Spinal cord (tissue), 10 donors: Measurements from ENCODE around the gene KLHDC4. TPM values are rescaled to one million over a fixed set of nuclear protein-coding genes. Genes with fewer than 3 reads are reported as not detected.
A peak's percentile ranks its signal among the peaks of the same experiment; 100 is the strongest.

Source experiments
- DNase-seq, 6 donors: peaks; one replicate each; pipeline versions ENCODE4 v3.0.0 to v3.0.0-alpha.2; 2013 to 2015; ENCODE audit warnings: low spot score in 6 of 6, low read depth in 4 of 6
- H3K27ac ChIP-seq: one replicate; pipeline ENCODE4 v1.5.1; 2013; ENCODE audit warnings: low read depth, low read length, control low read depth
- H3K27me3 ChIP-seq: one replicate; pipeline ENCODE4 v1.6.1; 2013; ENCODE audit warnings: low read length; ENCODE audit not compliant: control insufficient read depth, insufficient read depth
- H3K36me3 ChIP-seq: one replicate; pipeline ENCODE4 v1.6.1; 2013; ENCODE audit warnings: low read length; ENCODE audit not compliant: control insufficient read depth, insufficient read depth
- H3K4me1 ChIP-seq: one replicate; pipeline ENCODE4 v1.6.1; 2013; ENCODE audit warnings: low read length; ENCODE audit not compliant: control insufficient read depth, insufficient read depth
- H3K4me3 ChIP-seq: one replicate; pipeline ENCODE4 v1.5.1; 2013; ENCODE audit warnings: low read depth, low read length, control low read depth
- H3K9me3 ChIP-seq: one replicate; pipeline ENCODE4 v1.6.1; 2013; ENCODE audit warnings: low read length; ENCODE audit not compliant: control insufficient read depth, insufficient read depth
- WGBS: methylation state at CpG from one replicate; pipeline ENCODE4 v1.1.5; 2013; ENCODE audit warnings: missing lambda C conversion rate; ENCODE audit not compliant: insufficient coverage; 5-methylcytosine and 5-hydroxymethylcytosine counted together
- polyA plus RNA-seq, 2 donors: library from polyadenylated mRNA; unstranded; fragments of 120-200 nt; gene quantifications; one replicate each; pipeline ENCODE4 v1.2.1, GENCODE V29; 2013; ENCODE audit not compliant: insufficient read length in 2 of 2
- total RNA-seq, 2 donors: library from RNA; depleted of rRNA in 1 of 2; stranded (reverse); fragments of 120-200 nt in 1 of 2; fragments of >200 nt in 1 of 2; gene quantifications; one replicate each; pipeline versions ENCODE4 v1.2.3 to v1.2.4, GENCODE V29; 2013 to 2014
- donor health status: healthy.

The KLHDC4 gene
- total and polyA plus RNA-seq, 4 donors: 14.1 to 52.3 (median 29.9) TPM

- Histone ChIP-seq H3K4me1 (peaks cover 5% of the 10 kb centered on the region), H3K9me3 (no peaks in the 10 kb centered on the region), H3K4me3 (no peak overlapping the region), H3K36me3 (peaks cover 8% of the 10 kb centered on the region), H3K27me3 (no peaks in the 10 kb centered on the region), H3K27ac (no peak overlapping the region)
- 25% methylated on average over 13 of the region's 16 CpGs for WGBS
- peak in 1 of 6 donors; percentile 45 for DNase-seq
Measured at GRCh38 chr16:87661561-87661960, 104.2 kb downstream of the KLHDC4 start.

DNA sequence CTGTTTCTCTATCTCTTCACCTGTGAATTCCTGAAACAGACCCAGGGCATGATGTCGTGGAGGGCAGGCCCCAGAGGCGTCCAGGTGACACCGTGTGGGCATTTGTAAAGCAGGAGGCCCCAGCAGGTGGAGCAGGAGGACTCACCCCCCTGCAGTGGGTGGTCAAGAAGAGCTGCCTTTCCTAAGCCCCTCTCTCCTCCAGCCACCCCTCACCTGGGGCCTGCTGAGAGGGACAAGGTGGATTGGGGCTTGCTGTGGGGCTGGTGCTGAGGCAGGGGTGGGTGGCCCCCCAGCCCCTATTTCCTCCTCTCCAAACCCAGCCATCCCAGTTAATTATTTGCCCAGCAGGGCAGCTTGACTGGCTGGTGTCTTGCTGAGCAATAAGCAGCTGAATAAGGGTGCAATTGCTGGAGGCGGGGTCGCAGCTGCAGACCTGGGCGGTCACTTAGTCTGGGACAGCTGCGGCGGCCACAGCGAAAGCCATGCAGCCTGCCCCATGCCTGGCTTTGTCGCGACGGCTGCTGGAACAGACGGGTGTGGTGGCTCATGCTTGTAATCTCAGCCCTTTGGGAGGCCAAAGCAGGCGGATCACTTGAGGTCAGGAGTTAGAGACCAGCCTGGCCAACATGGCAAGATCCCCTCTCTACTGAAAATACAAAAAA is 107.1 kb downstream of the KLHDC4 start:
- peaks cover 22% of the 10 kb centered on the region for H3K36me3 ChIP-seq
- H3K4me1 ChIP-seq: peaks cover 12% of the 10 kb centered on the region
- H3K27me3 ChIP-seq: no peaks in the 10 kb centered on the region
- H3K27ac ChIP-seq: no peak overlapping the region
- 25% methylated on average over 11 of the region's 14 CpGs for WGBS
- H3K4me3 ChIP-seq: no peak overlapping the region
- H3K9me3 ChIP-seq: no peaks in the 10 kb centered on the region
- peak in 1 of 6 donors; percentile 22 for DNase-seq

Other genes with a start within 250 kb of the KLHDC4 start
- gene JPH3, start 163.5 kb downstream of the KLHDC4 start, total RNA-seq: 10 to 100 TPM; 12.6 to 28.9 TPM
- gene JPH3, start 163.5 kb downstream of the KLHDC4 start, polyA plus RNA-seq: 10 to 100 TPM; 79.1 to 79.7 TPM
- 10 to 100 TPM; 16.6 to 22.2 TPM for gene SLC7A5, start 103.5 kb upstream of the KLHDC4 start, total RNA-seq
- 100 to 1,000 TPM; 109 to 112 TPM for gene SLC7A5, start 103.5 kb upstream of the KLHDC4 start, polyA plus RNA-seq
- under 1 TPM in 1 of 2 donors, not detected in 1; 0.55 TPM for gene CA5A, start 170.5 kb upstream of the KLHDC4 start, total RNA-seq
- under 1 TPM; 0.10 to 0.27 TPM for gene CA5A, start 170.5 kb upstream of the KLHDC4 start, polyA plus RNA-seq
- gene BANP, start 185.4 kb upstream of the KLHDC4 start, total RNA-seq: 10 to 100 TPM; 20.2 to 21.2 TPM
- gene BANP, start 185.4 kb upstream of the KLHDC4 start, polyA plus RNA-seq: 10 to 100 TPM; 17.2 to 27.0 TPM